Neural crest cell (in vitro differentiated cells): ENCODE data around the gene GRPEL1. TPM values are rescaled to one million over a fixed set of nuclear protein-coding genes. Genes with fewer than 3 reads are reported as not detected.

Experiments
- DNase-seq: peaks from one replicate; pipeline ENCODE4 v3.0.0; 2021; ENCODE audit warnings: low read depth, mixed read lengths, low spot score
- H3K27ac Mint-ChIP-seq: one replicate; pipeline ENCODE4 v1.8.0; 2021; ENCODE audit warnings: mild to moderate bottlenecking, mixed read lengths; ENCODE audit not compliant: unreplicated experiment
- H3K27me3 Mint-ChIP-seq: 2 replicates; pipeline ENCODE4 v1.8.0; 2021; ENCODE audit warnings: low read depth, mild to moderate bottlenecking, mixed read lengths
- H3K36me3 Mint-ChIP-seq: 2 replicates; pipeline ENCODE4 v1.8.0; 2021; ENCODE audit warnings: low read depth, mild to moderate bottlenecking, mixed read lengths
- H3K4me1 Mint-ChIP-seq: 2 replicates; pipeline ENCODE4 v1.8.0; 2021; ENCODE audit warnings: mixed read lengths
- H3K4me3 Mint-ChIP-seq: one replicate; pipeline ENCODE4 v1.8.0; 2021; ENCODE audit warnings: mild to moderate bottlenecking, mixed read lengths
- H3K9me3 Mint-ChIP-seq: 2 replicates; pipeline ENCODE4 v1.8.0; 2021; ENCODE audit warnings: mixed read lengths
- CTCF ChIP-seq: fragments of 200-600 bp; sonication (generic); conservative IDR thresholded peaks from 2 replicates; pipeline ENCODE4 v1.5.0; 2021; ENCODE audit warnings: antibody characterized with exemption, mild to moderate bottlenecking
- total RNA-seq: library from RNA; stranded (reverse); gene quantifications from 2 replicates; pipeline ENCODE4 v1.2.1, GENCODE V29; 2021

The GRPEL1 gene
- total RNA-seq, 1 donor from 2014 or later = 28.2 TPM

- H3K4me3 Mint-ChIP-seq = no peak overlapping the region
- peaks cover 12% of the 10 kb centered on the region for H3K36me3 Mint-ChIP-seq
- no peaks in the 10 kb centered on the region for H3K9me3 Mint-ChIP-seq
- no peaks in the 10 kb centered on the region for H3K27me3 Mint-ChIP-seq
- no peak for DNase-seq
- no peak for TF ChIP-seq CTCF
- no peak overlapping the region for H3K27ac Mint-ChIP-seq
- H3K4me1 Mint-ChIP-seq = peaks cover 2% of the 10 kb centered on the region
Measured at GRCh38 chr4:7009564-7009963, 58.3 kb downstream of the GRPEL1 start.

Other genes with a start within 250 kb of the GRPEL1 start
- gene TBC1D14, start 158.2 kb downstream of the GRPEL1 start, total RNA-seq = 56.3 and 58.0 TPM in 2 replicates
- 18.6 and 19.2 TPM in 2 replicates for gene TADA2B, start 24.7 kb downstream of the GRPEL1 start, total RNA-seq
- gene SORCS2, start 124.5 kb upstream of the GRPEL1 start, total RNA-seq = 1.1 and 1.2 TPM in 2 replicates